Measurements from ENCODE around the gene CHST12. TPM values are rescaled to one million over a fixed set of nuclear protein-coding genes. Genes with fewer than 3 reads are reported as not detected.

CHST12 gene
- total and polyA plus RNA-seq, 4 experiments from 2014 or later: 11.6 to 30.7 (median 26.0) TPM

- H3K9me3 ChIP-seq (ENCODE audit: control insufficient read depth in 1 of 2, low read length in 2 of 2): no peaks in the 10 kb centered on the region
- no peaks in the 10 kb centered on the region for H3K27me3 ChIP-seq (ENCODE audit: insufficient read depth, low read length)
- H3K36me3 ChIP-seq (ENCODE audit: insufficient read depth, low read length): no peaks in the 10 kb centered on the region
- Mint-ChIP-seq H3K9me3 (peaks cover 0 to 7% (median 5%) of the 10 kb centered on the region in 8 donors), H3K4me1 (peaks cover 0 to 9% (median under 1%) of the 10 kb centered on the region in 4 donors), H3K27me3 (peaks cover 0 to 2% of the 10 kb centered on the region in 2 donors), H3K4me3 (no peak overlapping the region), H3K27ac (no peak overlapping the region), H3K36me3 (no peaks in the 10 kb centered on the region)
- CTCF ChIA-PET (ENCODE audit: partially characterized antibody): no interaction called here
- H3K4me1 ChIP-seq (ENCODE audit: insufficient read depth, low read length): no peaks in the 10 kb centered on the region
- intact Hi-C loops (cut with micrococcal nuclease): no loop called here
- H3K27ac ChIP-seq (ENCODE audit: low read depth, low read length): no peak overlapping the region
- POLR2A ChIA-PET (ENCODE audit: partially characterized antibody): interaction anchor here (0.6 kb wide), 1 partner anchor 81 kb away, joined by 3 read pairs; no protein-coding TSS in a partner anchor
- no peak overlapping the region for H3K4me3 ChIP-seq (ENCODE audit: low read length in 2 of 2)
- DNase-seq: no peak
These were observed 81.5 kb downstream of the CHST12 start for GRCh38 chr7:2484868-2485267.

- CTCF ChIA-PET (ENCODE audit: partially characterized antibody): interaction anchor here (2.1 kb wide), 1 partner anchor 9 kb away, joined by 8 read pairs; no protein-coding TSS in a partner anchor
- no peaks in the 10 kb centered on the region for H3K36me3 Mint-ChIP-seq
These were observed 84.3 kb downstream of the CHST12 start for GRCh38 chr7:2487586-2488271.

GRCh38 chr7:2488272-2488645 lies 84.8 kb downstream of the CHST12 start:
- Histone ChIP-seq H3K36me3 (ENCODE audit: insufficient read depth, low read length) (no peaks in the 10 kb centered on the region), H3K9me3 (ENCODE audit: control insufficient read depth in 1 of 2, low read length in 2 of 2) (no peaks in the 10 kb centered on the region), H3K4me3 (ENCODE audit: low read length in 2 of 2) (no peak overlapping the region), H3K27ac (ENCODE audit: low read depth, low read length) (no peak overlapping the region), H3K27me3 (ENCODE audit: insufficient read depth, low read length) (no peaks in the 10 kb centered on the region), H3K4me1 (ENCODE audit: insufficient read depth, low read length) (no peaks in the 10 kb centered on the region)
- no peak overlapping the region for H3K27ac Mint-ChIP-seq
- ChIA-PET POLR2A (ENCODE audit: partially characterized antibody) (no interaction called here), CTCF (ENCODE audit: partially characterized antibody) (interaction anchor here (2.1 kb wide), 1 partner anchor 9 kb away, joined by 8 read pairs; no protein-coding TSS in a partner anchor)
- no peak for DNase-seq
- no peaks in the 10 kb centered on the region for H3K36me3 Mint-ChIP-seq
- no peak overlapping the region for H3K4me3 Mint-ChIP-seq
- peaks cover 0 to 3% (median 0%) of the 10 kb centered on the region in 8 donors for H3K9me3 Mint-ChIP-seq
- intact Hi-C loops (cut with micrococcal nuclease): no loop called here
- peaks cover 0 to 9% (median 3%) of the 10 kb centered on the region in 4 donors for H3K4me1 Mint-ChIP-seq
- peaks cover 0 to 2% of the 10 kb centered on the region in 2 donors for H3K27me3 Mint-ChIP-seq

More at GRCh38 chr7:2487586-2488271, 84.3 kb downstream of the CHST12 start:
- Histone ChIP-seq H3K27ac (ENCODE audit: low read depth, low read length) (no peak overlapping the region), H3K9me3 (ENCODE audit: control insufficient read depth in 1 of 2, low read length in 2 of 2) (no peaks in the 10 kb centered on the region), H3K4me3 (ENCODE audit: low read length in 2 of 2) (no peak overlapping the region), H3K36me3 (ENCODE audit: insufficient read depth, low read length) (no peaks in the 10 kb centered on the region), H3K27me3 (ENCODE audit: insufficient read depth, low read length) (no peaks in the 10 kb centered on the region), H3K4me1 (ENCODE audit: insufficient read depth, low read length) (no peaks in the 10 kb centered on the region)
- Mint-ChIP-seq H3K27me3 (peaks cover 0 to 2% of the 10 kb centered on the region in 2 donors), H3K4me3 (no peak overlapping the region), H3K4me1 (peaks cover 0 to 9% (median 3%) of the 10 kb centered on the region in 4 donors), H3K27ac (peak overlapping the region in 1 of 7 donors; percentile 22), H3K9me3 (peaks cover 0 to 6% (median 5%) of the 10 kb centered on the region in 8 donors)
- POLR2A ChIA-PET (ENCODE audit: partially characterized antibody): interaction anchor here (0.8 kb wide), 1 partner anchor 27 kb away, joined by 3 read pairs; no protein-coding TSS in a partner anchor
- DNase-seq: no peak
- intact Hi-C loops (cut with micrococcal nuclease): no loop called here

GRCh38 chr7:2488681-2489080 lies 85.3 kb downstream of the CHST12 start:
- Mint-ChIP-seq H3K4me3 (no peak overlapping the region), H3K27ac (peak overlapping the region in 1 of 7 donors; percentile 73), H3K36me3 (no peaks in the 10 kb centered on the region), H3K4me1 (peaks cover 0 to 9% (median 4%) of the 10 kb centered on the region in 4 donors), H3K9me3 (peaks cover 0 to 2% (median 0%) of the 10 kb centered on the region in 8 donors), H3K27me3 (peaks cover 2% of the 10 kb centered on the region in 2 donors)
- Histone ChIP-seq H3K4me1 (ENCODE audit: insufficient read depth, low read length) (no peaks in the 10 kb centered on the region), H3K27ac (ENCODE audit: low read depth, low read length) (no peak overlapping the region), H3K9me3 (ENCODE audit: control insufficient read depth in 1 of 2, low read length in 2 of 2) (no peaks in the 10 kb centered on the region), H3K36me3 (ENCODE audit: insufficient read depth, low read length) (no peaks in the 10 kb centered on the region), H3K27me3 (ENCODE audit: insufficient read depth, low read length) (no peaks in the 10 kb centered on the region), H3K4me3 (ENCODE audit: low read length in 2 of 2) (no peak overlapping the region)
- intact Hi-C loops (cut with micrococcal nuclease): no loop called here
- POLR2A ChIA-PET (ENCODE audit: partially characterized antibody): no interaction called here
- CTCF ChIA-PET (ENCODE audit: partially characterized antibody): interaction anchor here (2.1 kb wide), 1 partner anchor 10 kb away, joined by 8 read pairs; no protein-coding TSS in a partner anchor
- DNase-seq: no peak

GRCh38 chr7:2490181-2490651 lies 86.8 kb downstream of the CHST12 start:
- POLR2A ChIA-PET (ENCODE audit: partially characterized antibody): no interaction called here
- H3K36me3 ChIP-seq (ENCODE audit: insufficient read depth, low read length): no peaks in the 10 kb centered on the region
- H3K27me3 ChIP-seq (ENCODE audit: insufficient read depth, low read length): no peaks in the 10 kb centered on the region
- DNase-seq: no peak
- no peak overlapping the region for H3K4me3 ChIP-seq (ENCODE audit: low read length in 2 of 2)
- no peaks in the 10 kb centered on the region for H3K9me3 ChIP-seq (ENCODE audit: control insufficient read depth in 1 of 2, low read length in 2 of 2)
- peaks cover 0 to 2% (median 0%) of the 10 kb centered on the region in 8 donors for H3K9me3 Mint-ChIP-seq
- intact Hi-C loops (cut with micrococcal nuclease): no loop called here
- no peak overlapping the region for H3K27ac ChIP-seq (ENCODE audit: low read depth, low read length)
- H3K4me1 Mint-ChIP-seq: peaks cover 0 to 9% (median 4%) of the 10 kb centered on the region in 4 donors
- no peaks in the 10 kb centered on the region for H3K36me3 Mint-ChIP-seq
- H3K27me3 Mint-ChIP-seq: peaks cover 2% of the 10 kb centered on the region in 2 donors
- no peak overlapping the region for H3K27ac Mint-ChIP-seq
- CTCF ChIA-PET (ENCODE audit: partially characterized antibody): no interaction called here
- no peak overlapping the region for H3K4me3 Mint-ChIP-seq
- H3K4me1 ChIP-seq (ENCODE audit: insufficient read depth, low read length): no peaks in the 10 kb centered on the region

GRCh38 chr7:2492038-2492437 lies 88.6 kb downstream of the CHST12 start:
- H3K4me1 ChIP-seq (ENCODE audit: insufficient read depth, low read length): no peaks in the 10 kb centered on the region
- no peaks in the 10 kb centered on the region for H3K36me3 ChIP-seq (ENCODE audit: insufficient read depth, low read length)
- no peaks in the 10 kb centered on the region for H3K27me3 ChIP-seq (ENCODE audit: insufficient read depth, low read length)
- Mint-ChIP-seq H3K36me3 (no peaks in the 10 kb centered on the region), H3K9me3 (peaks cover 0 to 2% (median 0%) of the 10 kb centered on the region in 8 donors), H3K4me1 (peaks cover 0 to 9% (median 4%) of the 10 kb centered on the region in 4 donors), H3K4me3 (no peak overlapping the region), H3K27me3 (peaks cover 2 to 3% of the 10 kb centered on the region in 2 donors), H3K27ac (no peak overlapping the region)
- no peak overlapping the region for H3K27ac ChIP-seq (ENCODE audit: low read depth, low read length)
- CTCF ChIA-PET (ENCODE audit: partially characterized antibody): no interaction called here
- POLR2A ChIA-PET (ENCODE audit: partially characterized antibody): no interaction called here
- DNase-seq: no peak
- H3K9me3 ChIP-seq (ENCODE audit: control insufficient read depth in 1 of 2, low read length in 2 of 2): no peaks in the 10 kb centered on the region
- no peak overlapping the region for H3K4me3 ChIP-seq (ENCODE audit: low read length in 2 of 2)
- intact Hi-C loops (cut with micrococcal nuclease): no loop called here

- ChIA-PET CTCF (ENCODE audit: partially characterized antibody) (no interaction called here), POLR2A (ENCODE audit: partially characterized antibody) (no interaction called here)
- no peaks in the 10 kb centered on the region for H3K9me3 ChIP-seq (ENCODE audit: control insufficient read depth in 1 of 2, low read length in 2 of 2)
- no peak overlapping the region for H3K4me3 Mint-ChIP-seq
- peaks cover 0 to 8% (median 4%) of the 10 kb centered on the region in 4 donors for H3K4me1 Mint-ChIP-seq
- no peak overlapping the region for H3K4me3 ChIP-seq (ENCODE audit: low read length in 2 of 2)
- no peak for DNase-seq
- peaks cover 0 to 2% (median 0%) of the 10 kb centered on the region in 8 donors for H3K9me3 Mint-ChIP-seq
- H3K27me3 ChIP-seq (ENCODE audit: insufficient read depth, low read length): no peaks in the 10 kb centered on the region
- no peak overlapping the region for H3K27ac ChIP-seq (ENCODE audit: low read depth, low read length)
- intact Hi-C loops (cut with micrococcal nuclease): no loop called here
- no peaks in the 10 kb centered on the region for H3K4me1 ChIP-seq (ENCODE audit: insufficient read depth, low read length)
- H3K27me3 Mint-ChIP-seq: peaks cover 2 to 3% of the 10 kb centered on the region in 2 donors
- peak overlapping the region in 1 of 7 donors; percentile 64 for H3K27ac Mint-ChIP-seq
- H3K36me3 Mint-ChIP-seq: no peaks in the 10 kb centered on the region
- no peaks in the 10 kb centered on the region for H3K36me3 ChIP-seq (ENCODE audit: insufficient read depth, low read length)
These were observed 90.1 kb downstream of the CHST12 start for GRCh38 chr7:2493205-2494164.
